SW480 (cell line): Measurements from ENCODE around the gene OPA3.
A peak's percentile ranks its signal among the peaks of the same experiment; 100 is the strongest.
"Not testable (repeated sequence)": the region's sequence is repeated elsewhere in the genome, so short reads cannot be mapped to it uniquely, and the experiment has no call there.

ENCODE experiments used
- DNase-seq: peaks from one replicate; pipeline ENCODE4 v3.0.0-alpha.2; 2016; ENCODE audit warnings: low spot score

Gene OPA3

DNA sequence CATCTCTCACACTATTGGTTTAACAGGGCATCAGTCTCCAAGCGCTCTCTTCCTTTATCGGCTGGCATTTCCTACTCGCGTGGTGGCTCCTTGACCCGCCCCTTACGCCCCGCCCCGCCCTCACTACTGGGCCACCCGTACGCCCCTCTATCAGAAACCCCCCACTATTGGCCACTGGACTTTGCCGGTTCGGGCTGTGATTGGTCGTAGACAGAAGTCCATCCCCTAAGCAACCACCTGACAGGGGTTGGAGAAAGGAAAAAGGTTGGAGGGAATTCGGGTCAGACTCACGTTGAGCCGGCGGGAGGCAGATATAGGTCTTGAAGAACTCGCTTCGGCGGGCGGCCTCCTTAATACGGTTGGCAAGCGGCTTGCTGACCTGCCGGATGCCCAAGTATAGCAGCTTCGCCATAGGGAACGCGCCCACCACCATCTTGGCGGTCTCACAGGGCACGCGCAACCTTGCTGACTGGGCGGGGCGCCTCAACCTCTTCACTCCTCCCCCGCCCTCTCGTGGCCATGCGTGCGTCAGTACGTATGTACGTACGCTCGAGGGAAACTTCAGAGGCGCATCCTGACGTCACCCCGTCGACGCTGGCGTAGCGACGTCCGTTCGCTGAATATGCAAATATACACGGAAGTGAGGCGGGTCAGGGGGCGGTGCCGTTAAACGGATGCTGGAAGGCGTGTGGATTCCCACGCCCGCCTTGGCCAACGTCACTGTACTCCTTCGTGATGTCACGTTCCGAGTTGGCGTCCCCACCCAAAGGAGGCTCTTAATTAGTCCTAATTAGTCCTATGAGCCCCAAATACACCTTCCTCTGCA, at the start of gene OPA3:
OPA3 (minus strand) TSS at position 471 of the 826 bp plus-strand sequence; CDS start at position 433, 38 bp downstream.
- DNase-seq = peak; percentile 100

DNA sequence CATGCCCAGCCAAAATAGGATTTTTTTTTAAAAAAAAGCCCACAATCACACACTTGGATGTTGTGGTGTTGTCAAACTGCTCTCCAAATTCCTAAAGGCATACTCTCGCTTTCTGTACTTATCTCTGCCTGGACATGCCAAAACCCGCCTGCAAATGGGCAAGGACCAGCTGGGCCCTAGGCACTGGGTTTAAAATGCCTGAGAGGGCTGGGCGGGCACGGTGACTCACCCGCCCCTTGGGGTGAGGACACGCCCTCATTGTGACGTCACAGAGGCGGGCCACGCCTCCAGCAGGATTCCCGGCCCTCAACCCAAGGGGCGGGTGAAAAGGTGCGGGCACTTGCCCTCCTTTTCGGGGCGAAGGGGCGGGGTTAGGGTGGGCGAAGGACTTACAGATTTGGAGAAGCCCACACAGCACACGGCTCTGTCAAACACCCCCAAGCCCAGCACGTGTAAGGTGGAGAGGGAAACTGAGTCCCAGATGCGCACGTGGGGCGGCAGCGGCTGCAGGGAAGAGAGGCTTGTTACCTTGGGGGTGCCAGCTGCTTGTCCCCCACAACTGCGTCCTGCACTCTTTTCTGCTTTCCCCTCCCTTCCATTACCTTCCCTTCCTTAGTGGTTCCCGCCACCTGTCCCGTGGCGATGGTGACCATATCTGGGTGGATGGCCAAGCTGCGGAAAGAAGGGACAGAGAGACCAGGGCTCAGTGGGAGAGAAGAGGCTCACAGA, 48.0 kb upstream of the OPA3 start:
- DNase-seq = peak; percentile 93

DNA sequence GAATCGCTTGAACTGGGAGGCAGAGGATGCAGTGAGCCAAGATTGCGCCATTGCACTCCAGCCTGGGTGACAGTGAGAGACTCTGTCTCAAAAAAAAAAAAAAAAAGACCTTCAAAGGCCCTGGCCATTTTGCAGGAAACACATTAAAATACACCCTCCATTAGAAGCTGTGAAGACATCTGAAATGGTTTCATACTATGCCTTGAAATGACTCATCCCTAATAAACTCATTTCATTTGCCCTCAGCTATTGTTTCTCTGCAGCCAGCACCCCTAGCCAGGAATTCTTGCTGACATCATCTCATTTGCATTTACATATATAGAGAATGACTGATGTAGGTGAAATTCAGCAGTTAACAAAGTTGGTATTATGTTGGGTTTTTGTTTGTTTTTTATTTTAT, 45.9 kb upstream of the OPA3 start:
- peak; percentile 98 for DNase-seq

DNA sequence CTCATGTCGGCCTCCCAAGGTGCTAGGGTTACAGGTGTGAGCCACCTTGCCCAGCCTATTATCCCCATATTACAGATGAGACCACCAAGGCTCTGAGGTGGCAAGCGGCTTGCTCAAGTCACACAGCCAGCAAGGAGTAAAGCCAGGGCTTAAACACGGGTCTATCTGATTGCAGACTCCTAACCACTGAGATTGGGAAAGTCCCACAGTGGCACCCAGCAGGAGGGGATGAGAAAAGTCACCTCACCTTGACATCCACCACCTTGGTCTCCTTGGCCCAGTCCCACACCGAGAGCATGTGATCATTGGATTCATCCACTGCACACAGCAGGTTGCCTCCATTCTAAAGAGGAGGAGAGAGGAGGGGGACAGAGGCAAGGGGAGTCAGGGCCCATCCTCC, 45.1 kb upstream of the OPA3 start:
- DNase-seq = no peak

DNA sequence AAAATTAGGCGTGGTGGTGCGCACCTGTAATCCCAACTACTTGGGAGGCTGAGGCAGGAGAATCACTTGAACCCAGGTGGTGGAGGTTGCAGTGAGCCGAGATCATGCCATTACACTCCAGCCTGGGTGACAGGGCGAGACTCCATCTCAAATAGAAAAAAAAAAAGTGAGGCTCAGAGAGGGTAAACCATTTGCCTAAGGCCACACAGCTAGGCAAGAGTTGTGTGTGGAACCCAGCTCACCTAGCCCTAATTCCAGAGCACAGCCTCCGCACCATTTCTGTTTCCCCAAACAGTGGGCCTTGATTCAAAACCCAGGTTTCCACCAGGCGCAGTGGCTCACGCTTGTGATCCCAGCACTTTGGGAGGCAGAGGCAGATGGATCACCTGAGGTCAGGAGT, 43.6 kb upstream of the OPA3 start:
- DNase-seq = not testable (repeated sequence)

- DNase-seq = no peak
These were observed 39.4 kb upstream of the OPA3 start for GRCh38 chr19:45623984-45624383.

- no peak for DNase-seq
These were observed 37.4 kb upstream of the OPA3 start for GRCh38 chr19:45621976-45622503.

DNA sequence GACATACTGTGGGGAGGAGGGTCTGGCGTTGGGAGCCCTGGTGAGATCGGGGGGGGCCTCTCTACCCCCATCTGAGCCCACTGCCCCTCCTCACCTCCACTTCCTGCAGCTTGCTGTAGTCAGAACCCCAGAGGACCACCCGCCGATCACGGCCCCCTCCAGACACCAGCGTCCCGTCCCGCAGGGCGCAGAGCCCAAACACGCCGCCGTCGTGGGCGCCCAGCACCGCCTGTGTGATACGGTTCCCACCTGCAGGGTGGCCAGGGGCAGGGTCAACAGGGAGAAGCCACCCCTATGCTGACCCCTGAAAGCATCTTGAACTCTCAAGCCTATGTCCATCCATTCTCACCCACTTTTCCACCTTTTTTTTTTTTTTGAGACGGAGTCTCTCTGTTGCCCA, 36.8 kb upstream of the OPA3 start:
- no peak for DNase-seq

GRCh38 chr19:45616704-45617017, 32.1 kb upstream of the OPA3 start:
- DNase-seq = no peak

DNA sequence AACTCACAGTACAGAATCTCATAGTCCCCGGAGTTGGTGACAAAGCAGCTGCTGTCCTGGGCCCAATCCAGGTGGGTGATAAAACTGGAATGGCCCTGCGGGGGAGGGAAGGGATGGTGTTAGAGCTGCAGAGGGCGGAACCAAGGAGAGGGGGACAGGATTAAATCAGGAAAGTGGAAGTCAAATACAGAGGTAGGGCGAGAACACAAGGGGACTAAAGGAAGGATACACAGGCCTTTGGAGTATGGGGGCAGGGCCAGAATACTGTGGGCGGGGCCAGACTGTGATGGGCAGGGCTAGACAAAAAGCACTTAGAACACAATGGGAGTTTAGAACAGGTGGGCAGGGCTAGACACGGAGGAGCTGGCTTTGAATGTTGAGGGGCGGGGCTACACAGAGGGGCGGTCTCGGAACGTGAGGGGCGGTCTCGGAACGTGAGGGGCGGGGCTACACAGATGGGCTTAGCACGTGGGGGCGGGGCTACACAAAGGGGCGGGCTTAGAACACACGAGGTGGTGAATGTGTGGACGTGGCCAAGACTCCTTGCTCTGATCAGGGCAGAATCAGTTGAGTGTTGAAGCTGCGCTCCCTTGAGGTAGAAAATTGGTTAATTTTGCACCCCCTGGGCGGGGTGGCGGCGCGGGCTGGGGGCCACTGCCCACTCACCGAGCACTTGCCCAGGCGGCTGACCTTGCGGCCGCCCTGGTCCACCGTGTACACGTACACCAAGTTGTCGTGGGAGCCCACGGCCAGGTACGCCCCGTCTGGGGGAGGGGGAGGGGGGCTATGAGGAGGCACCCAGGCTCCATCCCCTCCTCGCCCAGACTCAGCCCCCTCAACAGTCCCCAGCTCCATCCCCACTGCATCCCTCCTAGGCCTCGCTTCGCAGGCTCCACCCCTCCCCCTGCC, 31.4 kb upstream of the OPA3 start:
- peak; percentile 97 for DNase-seq

DNA sequence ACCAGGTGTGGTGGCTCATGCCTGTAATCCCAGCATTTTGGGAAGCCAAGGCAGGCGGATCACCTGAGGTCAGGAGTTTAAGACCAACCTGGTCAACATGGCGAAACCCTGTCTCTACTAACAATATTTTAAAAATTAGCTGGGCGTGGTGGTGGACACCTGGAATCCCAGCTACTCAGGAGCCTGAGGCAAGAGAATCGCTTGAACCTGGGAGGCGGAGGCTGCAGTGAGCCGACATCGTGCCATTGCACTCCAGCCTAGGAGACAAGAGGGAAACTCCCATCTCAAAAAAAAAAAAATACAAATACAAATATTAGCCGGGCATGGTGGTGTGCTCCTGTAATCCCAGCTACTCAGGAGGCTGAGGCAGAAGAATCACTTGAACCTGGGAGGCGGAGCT, 30.5 kb upstream of the OPA3 start:
- not testable (repeated sequence) for DNase-seq

DNA sequence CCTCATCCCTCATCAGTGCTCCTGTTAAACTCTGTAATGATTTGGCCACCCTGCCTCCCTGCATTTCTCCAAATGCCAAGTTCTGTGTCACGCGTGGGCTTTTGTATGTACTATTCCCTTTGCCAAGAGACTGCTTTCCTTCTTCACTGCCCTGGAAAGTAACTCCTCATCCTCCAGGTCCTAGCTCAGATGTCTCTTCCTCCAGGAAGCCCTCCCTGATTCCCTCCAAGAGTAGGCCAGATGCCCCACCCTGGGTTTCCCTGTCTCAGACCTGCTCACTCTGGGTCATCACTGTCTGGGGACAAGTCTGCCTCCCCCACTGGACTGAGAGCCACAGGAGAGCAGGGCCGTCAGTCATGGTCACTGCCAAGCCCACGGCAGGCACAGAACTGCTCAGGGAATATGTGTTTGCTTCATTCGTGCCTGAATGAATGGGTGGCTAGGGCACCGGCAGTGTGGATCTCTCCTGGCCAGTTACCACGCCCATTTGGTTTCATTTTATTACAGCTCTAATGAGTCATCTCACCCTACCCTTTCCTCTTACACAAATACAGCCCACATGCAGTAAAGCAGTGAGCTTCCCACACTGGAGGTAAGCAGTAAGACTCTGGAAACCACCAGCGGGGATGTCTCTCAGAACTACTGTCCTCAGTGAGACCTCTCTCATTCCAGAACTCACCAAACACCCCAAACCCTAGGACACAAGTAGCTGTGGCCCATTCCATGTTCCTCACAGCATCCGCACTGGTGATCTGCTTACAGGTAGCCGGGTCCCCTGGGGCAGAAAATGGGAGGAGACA, 29.5 kb upstream of the OPA3 start:
- DNase-seq = peak; percentile 99

GRCh38 chr19:45608948-45609347, 24.3 kb upstream of the OPA3 start:
- DNase-seq = no peak

DNA sequence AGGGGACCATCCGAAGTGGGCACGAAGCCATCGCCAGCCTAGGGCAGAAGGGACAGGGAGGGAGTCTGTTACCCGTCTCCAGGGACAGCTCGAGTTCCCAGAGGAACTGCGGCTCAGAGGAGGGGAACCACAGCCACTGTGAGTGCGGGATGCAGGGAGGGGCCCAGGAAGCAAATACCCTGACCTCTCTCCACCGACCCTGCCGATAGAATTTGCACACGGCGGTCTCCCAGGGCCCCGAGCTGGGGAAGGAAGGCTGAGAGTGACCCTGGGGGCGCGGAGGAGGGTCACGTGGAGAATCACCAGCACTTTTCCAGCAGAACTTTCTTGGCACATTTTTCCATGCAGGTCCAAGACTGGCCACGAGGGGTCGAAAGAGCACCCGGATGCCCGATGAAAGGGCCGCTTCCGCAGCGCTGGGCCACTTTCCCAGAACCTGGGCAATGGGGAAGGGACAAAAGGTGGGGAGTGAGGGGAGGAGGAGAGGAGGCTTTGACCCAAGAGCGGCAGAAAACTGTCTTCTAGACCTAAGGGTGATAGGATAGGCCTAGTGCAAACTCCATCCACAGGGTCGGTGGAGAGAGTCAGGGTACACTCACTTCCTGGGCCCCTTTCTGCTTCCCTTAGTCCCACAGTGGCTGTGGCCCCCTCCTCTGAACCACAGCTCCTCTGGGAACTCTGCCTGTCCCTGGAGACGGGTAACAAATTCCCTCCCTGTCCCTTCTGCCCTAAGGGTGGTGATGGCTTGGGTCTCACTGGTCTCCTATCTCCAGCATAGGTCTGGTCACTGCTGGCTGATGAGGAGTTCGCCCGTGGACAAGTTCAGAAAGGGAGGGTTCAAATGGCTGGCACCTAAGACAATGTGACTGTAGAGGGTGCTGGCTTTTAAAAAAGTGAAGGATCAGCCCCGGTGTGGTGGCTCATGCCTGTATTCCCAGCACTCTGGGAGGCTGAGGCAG, 22.7 kb upstream of the OPA3 start:
- peak; percentile 65 for DNase-seq

DNA sequence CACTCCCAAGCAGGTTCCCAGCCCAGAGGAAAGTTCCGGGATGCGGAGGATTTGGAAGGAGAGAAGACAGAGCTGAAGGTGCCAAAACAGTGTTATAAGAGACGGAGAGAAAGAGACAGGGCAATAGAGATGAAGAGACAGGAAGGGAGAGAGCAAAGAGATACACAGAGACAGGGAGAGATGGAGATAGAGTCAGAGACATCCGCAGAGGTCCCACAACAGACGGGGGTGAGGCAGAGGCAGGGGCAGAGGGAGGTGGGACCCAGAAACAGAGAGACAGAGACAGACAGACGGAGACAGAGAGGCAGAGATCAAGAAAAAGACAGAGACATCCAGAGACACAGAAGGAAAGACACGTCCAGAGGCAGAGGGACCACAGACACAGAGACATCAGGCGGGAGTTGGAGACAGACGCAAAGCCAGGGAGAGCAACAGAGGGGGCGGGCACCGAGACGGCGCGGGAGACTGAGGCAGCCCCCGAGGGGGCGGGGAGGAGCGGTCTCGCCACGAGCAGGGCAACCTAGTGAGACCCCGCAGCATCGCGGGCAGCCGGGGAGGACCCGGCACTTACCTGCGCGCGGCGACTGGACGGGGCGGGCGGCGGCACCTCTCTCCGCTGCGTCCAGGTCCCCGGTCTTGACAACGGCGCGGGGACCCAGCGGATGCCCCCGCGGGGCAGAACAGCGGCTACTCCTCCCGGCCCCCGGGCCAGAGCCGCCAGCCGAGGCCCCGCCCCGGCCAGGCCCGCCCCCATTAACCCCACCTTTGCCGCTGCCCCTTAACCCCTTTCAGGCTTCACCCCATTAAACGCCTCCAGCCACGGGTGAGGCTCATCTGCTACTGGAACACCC, 17.1 kb upstream of the OPA3 start, which contains the start of gene GPR4:
GPR4 (minus strand) TSS at position 689 of the 851 bp plus-strand sequence. CDS start 10,346 bp downstream, outside the sequence.
- DNase-seq = no peak

DNA sequence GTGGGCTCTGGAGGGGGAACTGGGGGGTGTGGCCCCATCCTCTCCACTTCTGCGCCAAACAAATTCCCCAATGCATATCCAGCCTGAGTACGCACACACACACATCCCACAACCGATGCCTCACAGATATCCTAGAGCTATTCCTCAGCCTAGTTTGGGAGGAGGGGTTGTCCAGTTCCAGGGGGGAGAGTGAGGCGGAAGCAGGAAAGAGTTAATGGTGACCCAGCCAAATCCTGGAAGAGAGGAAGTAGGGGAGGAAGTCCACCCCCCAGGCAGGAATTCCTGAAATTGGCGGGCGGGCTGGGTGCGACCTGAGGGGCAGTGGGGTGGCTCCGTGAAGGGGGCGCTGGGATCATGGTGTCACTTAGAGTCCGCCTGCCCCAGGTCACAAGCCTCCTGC, 16.5 kb upstream of the OPA3 start:
- no peak for DNase-seq

DNA sequence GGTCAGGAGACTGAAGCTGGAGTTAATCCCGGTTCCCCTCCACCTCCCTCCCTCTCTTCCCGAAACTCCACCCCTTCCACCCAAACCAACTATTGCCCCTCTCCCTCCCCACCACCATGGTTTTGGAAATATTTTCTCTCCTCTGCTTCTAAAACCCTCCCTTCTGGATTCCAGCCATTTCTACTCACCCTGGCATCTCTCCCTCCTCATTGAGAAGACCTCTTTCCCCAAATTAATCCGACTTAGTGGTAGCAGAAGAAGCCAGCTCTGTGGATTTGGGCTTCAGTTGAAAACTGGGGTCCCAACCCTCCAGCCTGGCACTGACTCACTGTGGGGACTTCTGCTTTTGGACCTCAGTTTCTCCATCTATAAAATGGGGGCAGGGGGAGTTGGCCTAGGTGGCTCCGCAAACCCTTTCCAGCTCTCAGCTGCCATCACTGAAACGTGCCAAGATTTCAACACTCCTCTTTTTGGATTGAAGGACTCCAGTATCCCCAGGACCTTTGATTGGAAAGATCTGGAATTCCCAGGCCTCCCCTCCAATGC, 15.8 kb upstream of the OPA3 start:
- DNase-seq = no peak

DNA sequence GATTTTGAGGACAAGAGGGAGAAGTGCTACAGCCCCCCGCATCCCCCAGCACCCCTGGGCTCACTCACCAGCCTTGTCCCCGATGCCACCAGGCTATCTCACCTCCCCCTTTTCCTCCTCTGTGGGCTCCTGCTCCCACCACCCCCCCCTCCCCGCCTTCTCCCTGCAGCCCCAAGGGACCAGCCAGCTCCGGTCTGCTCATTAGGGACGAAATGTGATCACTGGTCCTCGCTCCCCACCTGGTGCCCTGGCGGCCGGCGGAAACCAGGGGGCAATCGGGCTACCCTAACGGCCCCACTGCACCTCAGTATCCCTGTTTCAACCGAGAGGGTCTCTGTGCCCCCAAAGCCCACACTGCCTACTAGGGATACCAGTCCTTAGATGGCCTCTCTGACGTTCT, 14.7 kb upstream of the OPA3 start:
- DNase-seq = no peak
